HG02885 (cell line): ENCODE data around the gene COL28A1.
"Not testable (repeated sequence)": the region's sequence is repeated elsewhere in the genome, so short reads cannot be mapped to it uniquely, and the experiment has no call there.

ENCODE experiments used
- ATAC-seq: cut with Tn5 transposase; IDR thresholded peaks from one replicate; pipeline ENCODE4 v1.9.1; 2021; ENCODE audit warnings: mild to moderate bottlenecking; ENCODE audit not compliant: unreplicated experiment, poor library complexity

COL28A1 gene

GRCh38 chr7:7424151-7424873, 111.4 kb downstream of the COL28A1 start:
- peak; percentile 95 for ATAC-seq

GRCh38 chr7:7422641-7423040, 113.0 kb downstream of the COL28A1 start:
- ATAC-seq, result no peak

- ATAC-seq, result no peak
Measured at GRCh38 chr7:7421826-7422225, 113.8 kb downstream of the COL28A1 start.

- no peak for ATAC-seq
Measured at GRCh38 chr7:7418997-7419396, 116.7 kb downstream of the COL28A1 start.

- ATAC-seq, result no peak
Measured at GRCh38 chr7:7417851-7418250, 117.8 kb downstream of the COL28A1 start.

GRCh38 chr7:7417414-7417813, 118.3 kb downstream of the COL28A1 start:
- ATAC-seq, result no peak

GRCh38 chr7:7416031-7416858, 119.4 kb downstream of the COL28A1 start:
- ATAC-seq, result no peak

GRCh38 chr7:7414791-7415603, 120.7 kb downstream of the COL28A1 start:
- ATAC-seq, result no peak

- no peak for ATAC-seq
Measured at GRCh38 chr7:7408001-7408770, 127.5 kb downstream of the COL28A1 start.

- no peak for ATAC-seq
Measured at GRCh38 chr7:7405461-7405860, 130.2 kb downstream of the COL28A1 start.

- ATAC-seq, result no peak
Measured at GRCh38 chr7:7399707-7400106, 136.0 kb downstream of the COL28A1 start.

- no peak for ATAC-seq
Measured at GRCh38 chr7:7395785-7396184, 139.9 kb downstream of the COL28A1 start.

GRCh38 chr7:7388164-7388563, 147.5 kb downstream of the COL28A1 start:
- ATAC-seq, result not testable (repeated sequence)

GRCh38 chr7:7385421-7385820, 150.3 kb downstream of the COL28A1 start:
- ATAC-seq, result no peak

- ATAC-seq, result peak; percentile 48
Measured at GRCh38 chr7:7384228-7384627, 151.4 kb downstream of the COL28A1 start.

GRCh38 chr7:7375538-7375937, 160.1 kb downstream of the COL28A1 start:
- no peak for ATAC-seq

GRCh38 chr7:7370076-7370475, 165.6 kb downstream of the COL28A1 start:
- no peak for ATAC-seq

GRCh38 chr7:7369134-7369533, 166.5 kb downstream of the COL28A1 start:
- no peak for ATAC-seq

- ATAC-seq, result no peak
Measured at GRCh38 chr7:7354674-7355073, 181.0 kb downstream of the COL28A1 start.

- no peak for ATAC-seq
Measured at GRCh38 chr7:7352845-7353244, 182.8 kb downstream of the COL28A1 start.
